GM23248 (cell line): Measurements from ENCODE around the gene SLC13A1.

Source experiments
- EZH2 ChIP-seq: fragments of 200-600 bp; sonication (generic); IDR thresholded peaks from 2 replicates; pipeline ENCODE4 v1.6.1; 2018; ENCODE audit warnings: antibody characterized with exemption, mild to moderate bottlenecking; ENCODE audit not compliant: insufficient read depth, poor library complexity, severe bottlenecking
- EZH2phosphoT487 ChIP-seq: fragments of 200-600 bp; sonication (generic); IDR thresholded peaks from 2 replicates; pipeline ENCODE4 v1.6.1; 2018; ENCODE audit warnings: antibody characterized with exemption, moderate library complexity, mild to moderate bottlenecking, low read depth; ENCODE audit not compliant: insufficient read depth

- TF ChIP-seq EZH2 (no peak), EZH2phosphoT487 (no peak)
Measured at GRCh38 chr7:123075838-123076467, 123.8 kb downstream of the SLC13A1 start.
